ENCODE data around the gene BRSK2. TPM values are rescaled to one million over a fixed set of nuclear protein-coding genes. Genes with fewer than 3 reads are reported as not detected.
"Not testable (repeated sequence)": the region's sequence is repeated elsewhere in the genome, so short reads cannot be mapped to it uniquely, and the experiment has no call there.

Gene BRSK2
- total RNA-seq = 1.4 TPM
- long read RNA-seq, partial matches to known transcripts = 1 of 1 reads
- long read RNA-seq, other reads (novel, unspliced or antisense) = 0 of 1 reads

GRCh38 chr11:1389932-1390568 is at the start of gene BRSK2:
BRSK2 (plus strand) TSS chr11:1389934; CDS start chr11:1390285, 351 bp downstream.
- ATAC-seq = no peak
- intact Hi-C loops (cut with DNase I) = no loop called here
- DNase-seq (ENCODE audit: missing footprints) = peak; percentile 53

DNA sequence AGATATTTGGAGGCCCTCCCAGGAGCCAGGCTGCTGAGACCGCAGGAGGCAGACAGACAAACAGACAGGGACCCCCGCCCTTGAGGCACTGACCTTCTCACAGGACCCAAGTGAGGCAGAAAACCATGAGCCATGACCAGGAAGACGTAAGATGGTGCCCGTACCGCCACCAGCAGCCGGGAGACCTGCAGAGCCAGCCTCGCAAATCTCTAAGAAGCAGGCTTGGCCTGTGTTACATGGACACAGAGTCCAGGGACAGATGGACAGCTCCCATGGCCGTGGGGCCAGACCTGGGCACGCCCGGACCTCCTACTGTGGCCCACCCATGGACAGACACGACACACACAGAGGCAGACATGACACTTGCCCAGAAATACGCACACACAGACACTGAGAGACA is 49.6 kb upstream of the BRSK2 start:
- intact Hi-C loops (cut with DNase I) = no loop called here
- DNase-seq (ENCODE audit: missing footprints) (no peak), ATAC-seq (no peak)

- ATAC-seq; intact Hi-C loops (cut with DNase I); DNase-seq (ENCODE audit: missing footprints): not testable (repeated sequence)
Observed at GRCh38 chr11:1341226-1341625, 48.5 kb upstream of the BRSK2 start.

DNA sequence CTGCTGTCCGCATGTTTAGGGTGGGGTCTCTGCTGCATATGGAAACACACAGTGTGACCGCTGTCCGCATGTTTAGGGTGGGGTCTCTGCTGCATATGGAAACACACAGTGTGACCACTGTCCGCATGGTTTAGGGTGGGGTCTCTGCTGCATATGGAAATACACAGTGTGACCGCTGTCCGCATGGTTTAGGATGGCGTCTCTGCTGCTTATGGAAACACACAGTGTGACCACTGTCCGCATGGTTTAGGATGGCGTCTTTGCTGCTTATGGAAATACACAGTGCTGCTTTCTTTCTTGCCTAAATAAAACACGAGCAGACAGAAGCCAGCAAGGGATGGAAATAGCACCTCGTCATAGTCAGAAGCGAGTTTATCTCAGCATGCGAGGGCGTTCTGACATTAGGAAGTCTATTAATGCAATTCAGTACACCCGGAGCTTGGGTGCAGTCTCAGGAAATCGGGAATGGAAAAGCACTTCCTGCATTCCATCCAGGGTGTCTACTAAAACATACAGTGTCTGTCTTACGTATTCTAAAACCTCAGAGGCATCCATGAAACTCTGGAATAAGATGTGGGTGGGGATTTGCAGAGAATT is 47.7 kb upstream of the BRSK2 start:
- no peak for DNase-seq (ENCODE audit: missing footprints)

DNA sequence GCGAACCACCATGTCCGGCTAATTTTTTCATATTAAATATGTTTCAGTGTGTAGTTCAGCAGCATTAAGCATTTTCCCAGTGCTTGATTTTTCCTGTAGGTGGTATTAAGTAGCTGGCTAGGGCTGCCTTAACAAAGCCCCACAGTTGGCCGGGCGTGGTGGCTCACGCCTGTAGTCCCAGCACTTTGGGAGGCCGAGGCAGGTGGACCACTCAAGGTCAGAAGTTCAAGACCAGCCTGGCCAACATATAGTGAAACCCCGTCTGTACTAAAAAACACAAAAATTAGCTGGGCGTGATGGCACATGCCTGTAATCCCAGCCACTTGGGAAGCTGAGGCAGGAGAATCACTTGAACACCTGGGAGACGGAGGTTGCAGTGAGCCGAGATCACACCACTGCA is 46.8 kb upstream of the BRSK2 start:
- intact Hi-C loops (cut with DNase I) = loop anchor here (2.0 kb wide), 1 partner anchor 172 kb away; no protein-coding TSS in a partner anchor
- ATAC-seq = no peak
- DNase-seq (ENCODE audit: missing footprints) = no peak

More for the DNA sequence above, 47.7 kb upstream of the BRSK2 start:
- intact Hi-C loops (cut with DNase I) = loop anchor here (2.0 kb wide), 1 partner anchor 173 kb away; no protein-coding TSS in a partner anchor
- ATAC-seq = peak; percentile 44

- DNase-seq (ENCODE audit: missing footprints) (no peak), ATAC-seq (no peak)
- intact Hi-C loops (cut with DNase I) = loop anchor here (2.0 kb wide), 1 partner anchor 171 kb away; no protein-coding TSS in a partner anchor
Observed at GRCh38 chr11:1343391-1344055, 46.2 kb upstream of the BRSK2 start.

DNA sequence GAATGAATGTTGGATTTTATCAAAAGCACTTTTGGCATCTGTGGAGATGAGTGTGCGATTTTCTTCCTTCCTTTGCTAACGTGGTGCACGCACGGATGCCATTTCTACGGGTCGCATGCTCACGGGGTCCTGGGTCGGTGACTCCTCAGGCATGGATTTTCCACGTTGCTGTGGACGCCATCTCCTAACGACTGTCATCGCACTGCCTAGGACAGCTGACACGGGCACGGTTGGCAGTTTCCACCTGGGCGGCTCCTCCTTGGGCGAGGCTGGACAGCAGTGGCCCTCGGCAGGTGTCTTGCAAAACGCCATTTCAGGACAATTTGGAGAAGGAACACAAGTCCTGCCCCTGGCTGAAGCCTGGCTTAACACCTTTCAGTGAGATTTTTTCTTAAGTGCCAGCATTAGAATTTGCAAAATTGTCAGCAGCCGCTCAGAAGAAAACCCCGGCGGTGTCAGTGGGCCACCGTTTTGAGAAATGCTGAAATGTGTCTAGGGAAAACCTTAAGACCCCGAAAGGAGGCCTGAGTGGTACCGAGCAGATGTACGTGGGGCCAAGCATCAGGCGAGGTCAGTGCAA is 45.6 kb upstream of the BRSK2 start:
- intact Hi-C loops (cut with DNase I) = no loop called here
- no peak for DNase-seq (ENCODE audit: missing footprints)
- ATAC-seq = no peak

DNA sequence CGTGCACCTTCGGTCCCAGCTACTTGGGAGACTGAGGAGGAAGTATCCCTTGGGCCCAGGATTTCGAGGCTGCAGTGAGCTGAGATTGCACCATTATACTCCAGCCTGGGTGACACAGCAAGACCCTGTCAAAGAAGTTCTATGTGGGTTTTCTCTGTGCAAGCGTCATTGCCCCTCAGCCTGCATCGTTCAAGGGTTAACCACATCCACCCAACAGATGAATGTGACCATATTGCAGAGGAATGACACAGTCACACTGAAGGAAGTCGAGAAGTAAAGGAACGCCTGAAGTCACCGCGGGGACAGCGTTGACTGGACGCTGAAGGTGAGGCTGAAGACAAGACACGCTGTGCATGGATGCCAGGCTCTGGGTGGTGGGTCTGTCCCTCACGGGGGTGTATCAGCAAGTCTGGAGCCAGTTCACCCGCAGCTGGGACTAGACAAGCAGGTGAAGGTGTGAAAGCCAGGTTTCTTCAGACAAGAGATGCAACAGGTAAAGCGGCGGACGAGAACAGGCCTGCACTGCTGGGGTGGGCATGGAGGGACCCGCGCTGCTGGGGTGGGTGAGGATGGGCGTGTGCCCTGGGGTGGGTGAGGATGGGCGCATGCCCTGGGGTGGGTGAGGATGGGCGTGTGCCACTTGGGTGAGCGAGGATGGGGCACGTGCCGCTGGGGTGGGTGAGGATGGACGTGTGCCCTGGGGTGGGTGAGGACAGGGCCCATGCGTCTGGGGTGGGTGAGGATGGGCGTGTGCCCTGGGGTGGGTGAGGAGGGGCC is 43.8 kb upstream of the BRSK2 start:
- ATAC-seq = no peak
- no peak for DNase-seq (ENCODE audit: missing footprints)
- intact Hi-C loops (cut with DNase I) = no loop called here

DNA sequence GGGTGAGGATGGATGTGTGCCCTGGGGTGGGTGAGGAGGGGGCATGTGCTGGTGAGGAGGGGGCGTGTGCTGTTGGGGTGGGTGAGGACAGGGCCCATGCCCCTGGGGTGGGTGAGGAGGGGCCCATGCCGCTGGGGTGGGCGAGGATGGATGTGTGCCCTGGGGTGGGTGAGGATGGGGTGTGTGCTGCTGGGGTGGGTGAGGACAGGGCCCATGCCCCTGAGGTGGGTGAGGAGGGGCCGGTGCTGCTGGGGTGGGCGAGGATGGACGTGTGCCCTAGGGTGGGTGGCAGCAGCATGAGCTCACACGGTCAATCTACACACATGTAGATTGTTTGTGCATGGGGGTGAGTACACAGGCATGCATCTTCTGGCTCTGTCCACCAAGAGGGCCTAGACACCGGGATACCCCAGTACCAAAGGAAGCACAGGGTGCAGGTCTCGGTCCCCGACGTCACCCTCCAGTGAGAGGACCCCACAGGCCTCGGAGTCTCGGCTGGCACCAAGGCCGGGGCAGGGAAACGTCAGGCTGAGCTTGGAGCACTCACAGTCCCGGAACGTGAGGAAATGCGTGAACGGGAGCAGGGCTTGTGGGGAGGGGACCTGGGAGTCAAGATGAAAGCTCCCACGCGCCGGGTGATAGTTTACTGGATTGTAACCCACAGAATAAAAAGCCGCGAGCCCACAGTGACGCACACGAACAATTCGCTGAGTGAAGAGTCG is 42.9 kb upstream of the BRSK2 start:
- intact Hi-C loops (cut with DNase I) = no loop called here
- DNase-seq (ENCODE audit: missing footprints) (no peak), ATAC-seq (no peak)

DNA sequence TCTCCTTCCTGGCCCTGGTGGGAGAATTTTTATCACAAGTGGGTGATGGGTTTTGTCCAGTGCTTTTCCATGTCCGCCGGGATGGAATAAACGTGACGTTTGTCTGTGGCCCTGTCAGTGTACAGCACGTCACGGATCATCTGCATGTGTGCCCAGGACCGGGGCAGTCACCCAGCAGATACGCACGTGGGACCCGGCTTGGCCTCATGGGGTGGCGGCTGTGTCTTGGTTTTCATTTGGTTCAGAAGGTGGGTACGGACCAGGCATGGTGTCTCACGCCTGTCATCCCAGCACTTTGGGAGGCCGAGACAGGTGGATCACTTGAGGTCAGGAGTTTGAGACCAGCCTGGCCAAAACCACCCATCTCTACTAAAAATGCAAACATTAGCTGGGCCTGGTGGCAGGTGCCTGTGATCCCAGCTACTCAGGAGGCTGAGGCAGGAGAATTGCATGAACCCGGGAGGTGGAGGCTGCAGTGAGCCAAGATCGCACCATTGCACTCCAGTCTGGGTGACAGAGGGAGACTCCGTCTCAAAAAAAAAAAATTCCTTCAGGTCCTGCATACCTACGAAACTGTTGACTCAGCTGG is 42.2 kb upstream of the BRSK2 start:
- intact Hi-C loops (cut with DNase I); DNase-seq (ENCODE audit: missing footprints); ATAC-seq: not testable (repeated sequence)

- intact Hi-C loops (cut with DNase I) = no loop called here
- DNase-seq (ENCODE audit: missing footprints) (no peak), ATAC-seq (no peak)
Observed at GRCh38 chr11:1348146-1348795, 41.5 kb upstream of the BRSK2 start.

DNA sequence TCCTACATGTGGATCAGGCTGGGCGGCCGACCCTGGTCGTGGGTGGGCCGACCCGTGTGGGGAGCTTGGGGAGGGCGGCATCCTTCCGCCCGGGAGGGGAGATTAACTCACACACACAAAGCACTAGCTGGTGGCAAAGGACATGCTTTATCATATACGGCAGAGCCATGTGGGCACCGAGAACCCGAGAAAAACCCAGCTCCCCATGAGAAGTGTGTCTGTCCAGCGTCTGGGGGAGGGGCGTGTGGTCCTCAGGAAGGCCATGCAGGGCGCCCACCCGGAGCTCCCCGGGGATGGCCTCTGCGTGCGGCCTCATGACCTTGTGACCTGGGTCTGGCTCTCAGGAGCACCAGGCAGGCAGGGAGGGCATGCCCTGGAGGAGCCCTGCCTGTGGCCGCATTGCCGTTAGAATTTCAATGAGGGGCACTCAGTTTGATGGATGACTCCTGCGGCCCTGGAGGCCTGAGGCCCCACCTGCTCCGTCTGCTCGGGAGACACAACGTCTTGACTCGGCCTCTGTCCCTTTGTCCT is 40.9 kb upstream of the BRSK2 start:
- ATAC-seq = no peak
- DNase-seq (ENCODE audit: missing footprints) = no peak
- intact Hi-C loops (cut with DNase I) = no loop called here

DNA sequence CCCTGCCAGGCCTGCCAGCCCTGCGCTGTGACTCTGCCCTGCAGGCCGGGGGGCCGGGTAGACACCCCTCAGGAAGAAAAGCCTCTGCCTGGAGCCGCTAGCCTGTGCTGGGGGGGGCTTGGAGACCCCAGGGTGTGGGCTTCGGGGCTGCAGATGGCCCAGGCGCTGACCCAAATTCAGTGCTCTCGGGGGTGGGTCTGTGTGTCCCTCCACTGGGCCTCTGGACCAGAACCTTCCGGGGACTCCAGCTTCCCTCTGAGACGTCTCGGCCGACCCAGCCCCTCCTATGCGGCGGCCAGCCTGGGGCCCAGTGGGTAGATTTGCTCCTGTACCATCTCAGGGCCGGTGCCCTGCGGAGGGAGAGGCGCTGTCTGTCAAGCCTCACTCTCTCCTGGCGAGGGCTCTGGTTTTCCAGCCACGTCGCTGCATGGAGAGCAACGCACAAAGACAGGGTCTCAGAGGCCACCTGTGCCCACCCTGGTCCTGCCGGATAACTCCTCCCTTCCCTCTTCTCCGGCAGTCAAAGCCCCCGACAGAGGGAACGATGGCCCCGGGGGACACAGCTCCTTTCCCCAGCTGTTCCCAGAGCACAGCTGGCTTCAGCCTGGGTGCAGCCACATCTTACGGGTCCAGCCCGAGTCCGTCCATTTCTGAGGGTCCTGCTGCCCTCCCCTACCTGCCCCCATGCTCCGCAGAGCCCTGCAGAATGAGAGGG is 40.2 kb upstream of the BRSK2 start:
- DNase-seq (ENCODE audit: missing footprints) = no peak
- ATAC-seq = no peak
- intact Hi-C loops (cut with DNase I) = no loop called here

DNA sequence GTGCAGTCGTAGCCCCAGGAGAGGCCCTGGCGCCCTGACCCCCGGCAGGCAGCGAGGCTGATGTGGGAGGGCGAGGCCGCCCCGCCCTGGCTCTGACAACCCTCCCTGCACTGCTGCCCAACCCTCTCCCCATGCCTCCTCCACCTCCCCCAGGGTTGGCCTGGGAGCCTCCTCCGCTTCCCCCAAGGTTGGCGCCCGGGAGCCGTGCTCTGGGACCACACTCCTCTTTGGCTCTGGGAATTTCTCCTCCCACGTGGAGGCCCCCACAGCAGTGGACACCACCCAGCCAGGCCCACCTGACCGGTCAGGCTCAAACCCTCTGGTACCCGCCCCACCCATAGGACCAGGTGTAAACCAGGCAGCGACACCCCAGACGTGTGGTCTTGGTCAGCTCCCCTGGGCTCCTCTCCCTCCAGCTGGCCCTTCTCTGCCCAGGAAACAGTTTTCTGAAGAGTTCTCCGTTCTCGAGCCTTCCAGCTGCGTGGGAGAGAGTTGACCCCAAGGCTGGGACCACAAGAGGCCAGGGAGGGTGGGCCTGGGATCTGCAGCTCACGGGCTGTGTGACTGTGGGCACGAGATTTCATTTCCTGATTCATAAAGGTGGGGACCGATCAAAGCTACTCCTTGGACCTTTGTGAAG is 39.5 kb upstream of the BRSK2 start:
- DNase-seq (ENCODE audit: missing footprints) = no peak
- intact Hi-C loops (cut with DNase I) = no loop called here

GRCh38 chr11:1351278-1351937 is 38.3 kb upstream of the BRSK2 start:
- DNase-seq (ENCODE audit: missing footprints) = no peak
- intact Hi-C loops (cut with DNase I) = no loop called here
- ATAC-seq = no peak

More for the DNA sequence above, 39.5 kb upstream of the BRSK2 start:
- ATAC-seq = no peak

Measured in Right ventricle myocardium inferior (tissue), 1 donor.